Endothelial cell of umbilical vein (primary cell): Measurements from ENCODE around the gene TRMT44. TPM values are rescaled to one million over a fixed set of nuclear protein-coding genes. Genes with fewer than 3 reads are reported as not detected.

ENCODE experiments used
- BruUV-seq: library from RNA; stranded (reverse); fragments of 400-500 nt; replicated peaks from 2 replicates; lab custom pipeline; 2021; lab: Mats Ljungman, UMichigan
- CTCF ChIA-PET: fragments of 300-600, 350-600 bp; sonication (Branson Sonifier 250); formaldehyde crosslinking; loops from one replicate; lab custom pipeline; 2021; ENCODE audit warnings: antibody characterized with exemption, inconsistent platforms; lab: Charles Lee
- POLR2A ChIA-PET: fragments of 300-600, 350-600 bp; sonication (Branson Sonifier 250); formaldehyde crosslinking; loops from one replicate; lab custom pipeline; 2021; ENCODE audit warnings: antibody characterized with exemption, inconsistent platforms; lab: Charles Lee
- DNase-seq: peaks from one replicate; pipeline ENCODE4 v3.0.0-alpha.2; 2011; ENCODE audit warnings: low read depth, low spot score
- FAIRE-seq: peaks from 2 replicates; lab custom pipeline; 2011; peaks lifted over from hg19 to GRCh38; lab: Jason Lieb, UNC
- H2AFZ ChIP-seq: 2 replicates; pipeline ENCODE4 v1.6.0; 2012; ENCODE audit warnings: low read depth, low read length, control low read depth, inconsistent platforms
- H3K27ac ChIP-seq: 2 replicates; pipeline ENCODE4 v1.5.1; 2011; ENCODE audit warnings: low read depth, mild to moderate bottlenecking, control low read depth, low read length, moderate library complexity; ENCODE audit not compliant: insufficient read depth
- H3K27me3 ChIP-seq, 2 experiments: 2 replicates each; pipeline versions ENCODE4 v1.6.0 to v1.6.1; 2011; ENCODE audit warnings: low read length in 2 of 2, mixed read lengths in 1 of 2; ENCODE audit not compliant: control insufficient read depth in 2 of 2, insufficient read depth in 2 of 2
- H3K36me3 ChIP-seq, 2 experiments: 2 replicates in 1 of 2; 3 replicates in 1 of 2; pipeline ENCODE4 v1.5.1; 2011; ENCODE audit warnings: low read length in 2 of 2, mild to moderate bottlenecking in 1 of 2, moderate library complexity in 1 of 2; ENCODE audit not compliant: control insufficient read depth in 2 of 2, insufficient read depth in 2 of 2; ENCODE audit errors: extremely low read depth in 1 of 2
- H3K4me1 ChIP-seq: 3 replicates; pipeline ENCODE4 v1.5.1; 2011; ENCODE audit warnings: mild to moderate bottlenecking, low read length; ENCODE audit not compliant: control insufficient read depth, insufficient read depth; ENCODE audit errors: extremely low read depth
- H3K4me2 ChIP-seq: 2 replicates; pipeline ENCODE4 v1.6.1; 2011; ENCODE audit warnings: low read length, control low read depth, mixed read lengths; ENCODE audit not compliant: insufficient read depth
- H3K4me3 ChIP-seq, 3 experiments: fragments of 200-600 bp in 1 of 3; sonication (generic), shearing (Covaris generic) in 1 of 3; replicated peaks in 1 of 3; 2 replicates each; pipeline ENCODE4 v1.5.1; 2011 to 2016; ENCODE audit warnings: control low read depth in 3 of 3, low read length in 3 of 3, mild to moderate bottlenecking in 2 of 3, inconsistent platforms in 1 of 3, low read depth in 1 of 3, moderate library complexity in 1 of 3; ENCODE audit not compliant: insufficient read depth in 1 of 3
- H3K79me2 ChIP-seq: 2 replicates; pipeline ENCODE4 v1.6.0; 2012; ENCODE audit warnings: low read length, inconsistent platforms; ENCODE audit not compliant: control insufficient read depth, insufficient read depth
- H3K9ac ChIP-seq: replicated peaks from 2 replicates; pipeline ENCODE3; 2011; ENCODE audit warnings: low read length, control low read depth; ENCODE audit not compliant: insufficient read depth; ENCODE audit errors: extremely low read depth
- H3K9me1 ChIP-seq: replicated peaks from 3 replicates; pipeline ENCODE4 v1.6.0; 2011; ENCODE audit warnings: mild to moderate bottlenecking, low read length; ENCODE audit not compliant: control insufficient read depth, insufficient read depth; ENCODE audit errors: extremely low read depth
- H3K9me3 ChIP-seq: replicated peaks from 2 replicates; pipeline ENCODE4 v1.5.1; 2012; ENCODE audit warnings: low read length, inconsistent platforms; ENCODE audit not compliant: control insufficient read depth, insufficient read depth
- H4K20me1 ChIP-seq: replicated peaks from 2 replicates; pipeline ENCODE3; 2011; ENCODE audit warnings: mild to moderate bottlenecking, low read length; ENCODE audit not compliant: control insufficient read depth, insufficient read depth; ENCODE audit errors: extremely low read depth
- EZH2 ChIP-seq: IDR thresholded peaks from 2 replicates; pipeline ENCODE4 v1.6.1; 2012; ENCODE audit warnings: borderline replicate concordance, low read depth, mild to moderate bottlenecking, moderate library complexity, low read length, inconsistent platforms; ENCODE audit not compliant: severe bottlenecking
- FOS ChIP-seq: IDR thresholded peaks from 2 replicates; pipeline ENCODE4 v1.6.1; 2011; ENCODE audit warnings: mild to moderate bottlenecking, low read length, moderate library complexity, borderline replicate concordance; ENCODE audit not compliant: insufficient read depth
- GATA2 ChIP-seq: IDR thresholded peaks from 2 replicates; pipeline ENCODE4 v1.7.0; 2011; ENCODE audit warnings: low read depth, mild to moderate bottlenecking, moderate library complexity, mixed read lengths, low read length; ENCODE audit not compliant: insufficient read length, insufficient read depth
- MYC ChIP-seq: IDR thresholded peaks from one replicate; pipeline ENCODE4 v1.6.1; 2011; ENCODE audit warnings: mild to moderate bottlenecking, low read depth, low read length
- dilution Hi-C: fragments of 300-500 bp; cut with MboI; formaldehyde crosslinking; loops from one replicate; pipeline ENCODE4 v1.15.0; 2019; ENCODE audit warnings: low sequenced_read_pairs; ENCODE audit not compliant: extremely low pct_ligation_motif_present
- intact Hi-C: fragments of 100-400 bp; cut with micrococcal nuclease; formaldehyde crosslinking; loops from one replicate; pipeline ENCODE4 v1.10.0; 2022
- polyA plus RNA-seq, 4 experiments: library from polyadenylated mRNA; depleted of rRNA in 3 of 4; stranded (reverse) in 3 of 4; unstranded in 1 of 4; fragments of >200 nt; gene quantifications; 2 replicates each; pipeline versions ENCODE4 v1.2.1 to v1.2.3, GENCODE V29; 2011 to 2012; ENCODE audit warnings: missing spikeins in 1 of 4
- total RNA-seq: library from RNA; stranded (reverse); gene quantifications from 2 replicates; pipeline ENCODE4 v1.2.3, GENCODE V29; 2021
- TF ChIP-seq, protein P1 (sequence below), 2 donors: IDR thresholded peaks; 1 replicate in 1 of 2; 2 replicates in 1 of 2; pipeline ENCODE4 v1.5.1; 2011; ENCODE audit warnings: low read length in 2 of 2, mild to moderate bottlenecking in 2 of 2, moderate library complexity in 2 of 2, control low read depth in 1 of 2, inconsistent platforms in 1 of 2, low read depth in 1 of 2; ENCODE audit not compliant: insufficient read depth in 1 of 2; ENCODE audit errors: extremely low read depth in 1 of 2

TRMT44 gene
- total and polyA plus RNA-seq, 2 donors (not counting 3 experiments of a cell fraction or from before 2014, with no cell fraction given), result 10.4 to 17.3 TPM

DNA sequence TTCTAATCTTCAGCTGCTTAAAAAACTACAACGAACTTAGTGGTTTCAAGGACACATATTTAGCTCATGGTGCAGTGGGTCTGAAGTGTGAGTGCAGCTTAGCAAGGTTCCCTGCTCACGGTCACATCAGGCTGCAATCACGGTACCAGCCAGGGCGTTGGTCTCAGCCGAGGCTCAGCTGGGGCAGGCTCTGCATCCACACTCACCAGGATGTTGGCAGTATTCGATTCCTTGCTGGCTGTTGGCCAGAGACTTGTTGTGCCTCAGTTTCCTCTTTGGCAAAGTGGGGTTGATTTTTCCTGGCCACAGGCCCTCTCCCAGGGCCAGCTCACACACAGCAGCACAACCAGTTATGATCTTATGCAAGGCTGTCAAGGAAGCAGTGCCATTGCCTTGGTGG lies 61.8 kb downstream of the TRMT44 start:
- POLR2A ChIA-PET, result no interaction called here
- intact Hi-C loops, result no loop called here
- dilution Hi-C loops, result no loop called here
- H3K4me2 ChIP-seq, result no peak overlapping the region
- no peaks in the 10 kb centered on the region for H3K4me1 ChIP-seq
- no peak overlapping the region for H3K9ac ChIP-seq
- no peak overlapping the region for H3K4me3 ChIP-seq
- no peaks in the 10 kb centered on the region for H3K36me3 ChIP-seq
- H4K20me1 ChIP-seq, result no peaks in the 10 kb centered on the region
- no peaks in the 10 kb centered on the region for H3K9me1 ChIP-seq
- no peak for TF ChIP-seq GATA2
- TF ChIP-seq FOS, result no peak
- TF ChIP-seq, protein P1, sequence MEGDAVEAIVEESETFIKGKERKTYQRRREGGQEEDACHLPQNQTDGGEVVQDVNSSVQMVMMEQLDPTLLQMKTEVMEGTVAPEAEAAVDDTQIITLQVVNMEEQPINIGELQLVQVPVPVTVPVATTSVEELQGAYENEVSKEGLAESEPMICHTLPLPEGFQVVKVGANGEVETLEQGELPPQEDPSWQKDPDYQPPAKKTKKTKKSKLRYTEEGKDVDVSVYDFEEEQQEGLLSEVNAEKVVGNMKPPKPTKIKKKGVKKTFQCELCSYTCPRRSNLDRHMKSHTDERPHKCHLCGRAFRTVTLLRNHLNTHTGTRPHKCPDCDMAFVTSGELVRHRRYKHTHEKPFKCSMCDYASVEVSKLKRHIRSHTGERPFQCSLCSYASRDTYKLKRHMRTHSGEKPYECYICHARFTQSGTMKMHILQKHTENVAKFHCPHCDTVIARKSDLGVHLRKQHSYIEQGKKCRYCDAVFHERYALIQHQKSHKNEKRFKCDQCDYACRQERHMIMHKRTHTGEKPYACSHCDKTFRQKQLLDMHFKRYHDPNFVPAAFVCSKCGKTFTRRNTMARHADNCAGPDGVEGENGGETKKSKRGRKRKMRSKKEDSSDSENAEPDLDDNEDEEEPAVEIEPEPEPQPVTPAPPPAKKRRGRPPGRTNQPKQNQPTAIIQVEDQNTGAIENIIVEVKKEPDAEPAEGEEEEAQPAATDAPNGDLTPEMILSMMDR (IDR thresholded peaks at IDR 0.05; ENCODE audit: extremely low read depth in 1 of 2, insufficient read depth in 1 of 2, low read depth in 1 of 2, low read length in 2 of 2), result no peak
- TF ChIP-seq MYC, result no peak
- no peak for TF ChIP-seq EZH2
- CTCF ChIA-PET, result no interaction called here
- H3K27ac ChIP-seq, result no peak overlapping the region
- FAIRE-seq (no peak), DNase-seq (no peak)
- H2AFZ ChIP-seq, result no peak overlapping the region
- H3K9me3 ChIP-seq, result no peaks in the 10 kb centered on the region
- no peaks in the 10 kb centered on the region for H3K79me2 ChIP-seq
- H3K27me3 ChIP-seq, result no peaks in the 10 kb centered on the region
- no TSS peak for BruUV-seq
